Parathyroid adenoma (tissue), 2 donors: Measurements from ENCODE around the gene SPINK1.

Experiments
- H2AFZ ChIP-seq: fragments of 300-600 bp; sonication (generic); one replicate; pipeline ENCODE4 v1.7.0; 2017; ENCODE audit warnings: antibody characterized with exemption, mild to moderate bottlenecking
- H3K27ac ChIP-seq: fragments of 300-600 bp; sonication (generic); one replicate; pipeline ENCODE4 v1.7.0; 2017
- H3K27me3 ChIP-seq: fragments of 300-600 bp; sonication (generic); one replicate; pipeline ENCODE4 v1.7.0; 2017; ENCODE audit warnings: low read length; ENCODE audit not compliant: control insufficient read depth, insufficient read depth
- H3K36me3 ChIP-seq: fragments of 300-600 bp; sonication (generic); one replicate; pipeline ENCODE4 v1.7.0; 2017; ENCODE audit warnings: low read length; ENCODE audit not compliant: control insufficient read depth, insufficient read depth
- H3K4me1 ChIP-seq: fragments of 300-600 bp; sonication (generic); one replicate; pipeline ENCODE4 v1.7.0; 2017; ENCODE audit warnings: control low read depth
- H3K4me2 ChIP-seq: fragments of 300-600 bp; sonication (generic); one replicate; pipeline ENCODE4 v1.7.0; 2017; ENCODE audit warnings: low read length
- H3K4me3 ChIP-seq: fragments of 300-600 bp; sonication (generic); one replicate; pipeline ENCODE4 v1.7.0; 2017; ENCODE audit warnings: low read depth, low read length
- H3K79me2 ChIP-seq: fragments of 300-600 bp; sonication (generic); one replicate; pipeline ENCODE4 v1.7.0; 2017; ENCODE audit warnings: control low read depth
- H3K9ac ChIP-seq: fragments of 300-600 bp; sonication (generic); one replicate; pipeline ENCODE4 v1.7.0; 2017; ENCODE audit warnings: mild to moderate bottlenecking
- H3K9me3 ChIP-seq: fragments of 300-600 bp; sonication (generic); one replicate; pipeline ENCODE4 v1.7.0; 2017; ENCODE audit warnings: low read length; ENCODE audit not compliant: control insufficient read depth
- CTCF ChIP-seq: fragments of 300-600 bp; sonication (generic); IDR thresholded peaks from one replicate; pipeline ENCODE4 v1.7.0; 2017; ENCODE audit warnings: antibody characterized with exemption, mild to moderate bottlenecking
- donor health status: primary hyperparathyroidism.

SPINK1 gene

GRCh38 chr5:147831465-147831864, at the start of gene SPINK1:
Gene SPINK1 (minus strand): TSS chr5:147831671. CDS start chr5:147831577, 94 bp downstream.
- Histone ChIP-seq H3K9ac (no peak within 1 kb of the TSS), H3K27me3 (no peaks in the 10 kb centered on the region), H3K4me1 (no peaks in the 10 kb centered on the region), H3K4me2 (no peak within 1 kb of the TSS), H3K79me2 (no peaks in the 10 kb centered on the region), H3K36me3 (no peaks in the 10 kb centered on the region), H3K27ac (no peak within 1 kb of the TSS), H3K4me3 (no peak within 1 kb of the TSS), H3K9me3 (no peaks in the 10 kb centered on the region), H2AFZ (no peak within 1 kb of the TSS)
- TF ChIP-seq CTCF = no peak

- Histone ChIP-seq H3K4me2 (no peak overlapping the region), H3K36me3 (no peaks in the 10 kb centered on the region), H3K9ac (no peak overlapping the region), H3K9me3 (no peaks in the 10 kb centered on the region), H3K27me3 (no peaks in the 10 kb centered on the region), H2AFZ (no peak overlapping the region), H3K27ac (no peak overlapping the region), H3K4me1 (no peaks in the 10 kb centered on the region), H3K79me2 (no peaks in the 10 kb centered on the region), H3K4me3 (no peak overlapping the region)
- no peak for TF ChIP-seq CTCF
Measured at GRCh38 chr5:147880487-147880886, 49.0 kb upstream of the SPINK1 start.

- H3K4me2 ChIP-seq = no peak overlapping the region
- no peak overlapping the region for H3K9ac ChIP-seq
- H3K4me3 ChIP-seq = no peak overlapping the region
- TF ChIP-seq CTCF = no peak
- no peaks in the 10 kb centered on the region for H3K4me1 ChIP-seq
- H3K27ac ChIP-seq = no peak overlapping the region
- H3K79me2 ChIP-seq = no peaks in the 10 kb centered on the region
- no peaks in the 10 kb centered on the region for H3K27me3 ChIP-seq
- no peaks in the 10 kb centered on the region for H3K36me3 ChIP-seq
- no peaks in the 10 kb centered on the region for H3K9me3 ChIP-seq
- no peak overlapping the region for H2AFZ ChIP-seq
Measured at GRCh38 chr5:147879784-147880183, 48.3 kb upstream of the SPINK1 start.

GRCh38 chr5:147878066-147878759, 46.7 kb upstream of the SPINK1 start, which contains the start of gene SCGB3A2:
Gene SCGB3A2 (plus strand): TSS chr5:147878711. CDS start chr5:147878804, 93 bp downstream.
- H3K79me2 ChIP-seq = no peaks in the 10 kb centered on the region
- H3K4me1 ChIP-seq = no peaks in the 10 kb centered on the region
- no peak within 1 kb of the TSS for H3K4me3 ChIP-seq
- no peak within 1 kb of the TSS for H3K27ac ChIP-seq
- H3K4me2 ChIP-seq = no peak within 1 kb of the TSS
- H3K9ac ChIP-seq = no peak within 1 kb of the TSS
- no peaks in the 10 kb centered on the region for H3K36me3 ChIP-seq
- H2AFZ ChIP-seq = no peak within 1 kb of the TSS
- no peaks in the 10 kb centered on the region for H3K9me3 ChIP-seq
- no peaks in the 10 kb centered on the region for H3K27me3 ChIP-seq
- no peak for TF ChIP-seq CTCF

- no peak overlapping the region for H3K4me3 ChIP-seq
- H3K9ac ChIP-seq = no peak overlapping the region
- TF ChIP-seq CTCF = no peak
- no peaks in the 10 kb centered on the region for H3K9me3 ChIP-seq
- H3K4me2 ChIP-seq = no peak overlapping the region
- no peak overlapping the region for H3K27ac ChIP-seq
- no peaks in the 10 kb centered on the region for H3K79me2 ChIP-seq
- no peaks in the 10 kb centered on the region for H3K36me3 ChIP-seq
- H3K4me1 ChIP-seq = no peaks in the 10 kb centered on the region
- H3K27me3 ChIP-seq = no peaks in the 10 kb centered on the region
- H2AFZ ChIP-seq = no peak overlapping the region
Measured at GRCh38 chr5:147876626-147877025, 45.2 kb upstream of the SPINK1 start.
